ENCODE measurements around the gene RXRA.

DNA sequence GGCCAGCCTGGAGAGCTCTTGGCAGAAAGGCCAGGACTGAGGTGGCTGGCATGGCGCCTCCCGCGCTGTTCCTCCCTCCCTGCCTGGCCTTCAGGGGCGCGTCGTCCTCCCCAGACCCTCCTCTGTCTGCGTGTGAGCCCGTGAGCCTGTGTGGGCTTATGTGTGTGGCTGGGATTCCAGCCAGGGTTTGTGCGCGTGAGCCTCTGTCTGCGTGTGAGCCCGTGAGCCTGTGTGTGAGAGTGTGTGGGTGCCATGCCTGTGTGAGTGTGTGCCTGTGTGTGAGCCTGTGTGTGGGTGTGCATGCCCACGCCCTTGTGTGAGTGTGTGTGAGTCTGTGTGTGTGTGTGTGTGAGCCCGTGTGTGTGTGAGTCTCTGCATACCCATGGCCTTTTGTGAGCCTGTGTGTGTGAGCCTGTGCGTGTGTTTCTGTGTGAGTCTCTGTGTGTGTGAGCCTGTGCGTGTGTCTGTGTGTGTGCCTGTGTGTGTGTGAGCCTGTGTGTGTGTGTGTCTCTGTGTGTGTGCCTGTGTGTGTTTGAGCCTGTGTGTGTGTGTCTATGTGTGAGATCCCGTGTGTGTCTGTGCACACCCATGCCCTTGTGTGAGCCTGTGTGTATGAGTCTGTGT, 13.0 kb downstream of the RXRA start:
- TF ChIP-seq ZBTB33 (IDR thresholded peaks at IDR 0.05; ENCODE audit: borderline replicate concordance, low read depth) = no peak
- TF ChIP-seq, protein P1, sequence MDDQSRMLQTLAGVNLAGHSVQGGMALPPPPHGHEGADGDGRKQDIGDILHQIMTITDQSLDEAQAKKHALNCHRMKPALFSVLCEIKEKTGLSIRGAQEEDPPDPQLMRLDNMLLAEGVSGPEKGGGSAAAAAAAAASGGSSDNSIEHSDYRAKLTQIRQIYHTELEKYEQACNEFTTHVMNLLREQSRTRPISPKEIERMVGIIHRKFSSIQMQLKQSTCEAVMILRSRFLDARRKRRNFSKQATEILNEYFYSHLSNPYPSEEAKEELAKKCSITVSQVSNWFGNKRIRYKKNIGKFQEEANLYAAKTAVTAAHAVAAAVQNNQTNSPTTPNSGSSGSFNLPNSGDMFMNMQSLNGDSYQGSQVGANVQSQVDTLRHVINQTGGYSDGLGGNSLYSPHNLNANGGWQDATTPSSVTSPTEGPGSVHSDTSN (IDR thresholded peaks at IDR 0.05) = no peak
- TF ChIP-seq, protein P2, sequence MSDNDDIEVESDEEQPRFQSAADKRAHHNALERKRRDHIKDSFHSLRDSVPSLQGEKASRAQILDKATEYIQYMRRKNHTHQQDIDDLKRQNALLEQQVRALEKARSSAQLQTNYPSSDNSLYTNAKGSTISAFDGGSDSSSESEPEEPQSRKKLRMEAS (IDR thresholded peaks at IDR 0.05; ENCODE audit: low read depth) = no peak
- no peak for TF ChIP-seq NFIC (IDR thresholded peaks at IDR 0.05; ENCODE audit: borderline replicate concordance)
- no peak for TF ChIP-seq POLR2AphosphoS5 (IDR thresholded peaks at IDR 0.05; ENCODE audit: low read depth, low read length)
- TF ChIP-seq, protein P3, sequence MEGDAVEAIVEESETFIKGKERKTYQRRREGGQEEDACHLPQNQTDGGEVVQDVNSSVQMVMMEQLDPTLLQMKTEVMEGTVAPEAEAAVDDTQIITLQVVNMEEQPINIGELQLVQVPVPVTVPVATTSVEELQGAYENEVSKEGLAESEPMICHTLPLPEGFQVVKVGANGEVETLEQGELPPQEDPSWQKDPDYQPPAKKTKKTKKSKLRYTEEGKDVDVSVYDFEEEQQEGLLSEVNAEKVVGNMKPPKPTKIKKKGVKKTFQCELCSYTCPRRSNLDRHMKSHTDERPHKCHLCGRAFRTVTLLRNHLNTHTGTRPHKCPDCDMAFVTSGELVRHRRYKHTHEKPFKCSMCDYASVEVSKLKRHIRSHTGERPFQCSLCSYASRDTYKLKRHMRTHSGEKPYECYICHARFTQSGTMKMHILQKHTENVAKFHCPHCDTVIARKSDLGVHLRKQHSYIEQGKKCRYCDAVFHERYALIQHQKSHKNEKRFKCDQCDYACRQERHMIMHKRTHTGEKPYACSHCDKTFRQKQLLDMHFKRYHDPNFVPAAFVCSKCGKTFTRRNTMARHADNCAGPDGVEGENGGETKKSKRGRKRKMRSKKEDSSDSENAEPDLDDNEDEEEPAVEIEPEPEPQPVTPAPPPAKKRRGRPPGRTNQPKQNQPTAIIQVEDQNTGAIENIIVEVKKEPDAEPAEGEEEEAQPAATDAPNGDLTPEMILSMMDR (IDR thresholded peaks at IDR 0.05) = no peak
- TF ChIP-seq RCOR1 (IDR thresholded peaks at IDR 0.05; ENCODE audit: low read length) = no peak
